Osteoblast (primary cell): ENCODE data around the gene STEAP3. TPM values are rescaled to one million over a fixed set of nuclear protein-coding genes. Genes with fewer than 3 reads are reported as not detected.

Source experiments
- DNase-seq: peaks from one replicate; pipeline ENCODE4 v3.0.0; 2011; ENCODE audit warnings: low spot score, mixed read lengths; ENCODE audit not compliant: insufficient read length; ENCODE audit errors: missing footprints
- H2AFZ ChIP-seq: 2 replicates; pipeline ENCODE4 v1.6.0; 2011; ENCODE audit warnings: mild to moderate bottlenecking, low read length
- H3K27ac ChIP-seq: 2 replicates; pipeline ENCODE4 v1.5.1; 2011; ENCODE audit warnings: mild to moderate bottlenecking, low read depth, low read length, moderate library complexity
- H3K27me3 ChIP-seq: 2 replicates; pipeline ENCODE4 v1.6.0; 2012; ENCODE audit warnings: mild to moderate bottlenecking, control low read depth, inconsistent platforms, low read length, moderate library complexity; ENCODE audit not compliant: insufficient read depth
- H3K36me3 ChIP-seq: 2 replicates; pipeline ENCODE4 v1.5.1; 2011; ENCODE audit warnings: mild to moderate bottlenecking, low read length, control low read depth, moderate library complexity; ENCODE audit not compliant: insufficient read depth
- H3K4me1 ChIP-seq: 2 replicates; pipeline ENCODE4 v1.5.1; 2011; ENCODE audit warnings: mild to moderate bottlenecking, low read length, control low read depth, moderate library complexity; ENCODE audit not compliant: insufficient read depth
- H3K4me2 ChIP-seq: 2 replicates; pipeline ENCODE4 v1.6.0; 2011; ENCODE audit warnings: mild to moderate bottlenecking, low read length; ENCODE audit not compliant: insufficient read depth
- H3K4me3 ChIP-seq: fragments of 200-600 bp; sonication (generic); 3 replicates; pipeline ENCODE4 v1.5.1; 2012; ENCODE audit warnings: mild to moderate bottlenecking, low read length, inconsistent platforms; ENCODE audit not compliant: insufficient read depth
- H3K79me2 ChIP-seq: 2 replicates; pipeline ENCODE4 v1.6.0; 2012; ENCODE audit warnings: mild to moderate bottlenecking, low read length, control low read depth, inconsistent platforms; ENCODE audit not compliant: insufficient read depth
- H3K9me3 ChIP-seq: 2 replicates; pipeline ENCODE4 v1.5.1; 2011; ENCODE audit warnings: low read depth, low read length, control low read depth
- H4K20me1 ChIP-seq: 2 replicates; pipeline ENCODE4 v1.6.0; 2012; ENCODE audit warnings: mild to moderate bottlenecking, low read length, control low read depth; ENCODE audit not compliant: insufficient read depth
- total RNA-seq: library from RNA; depleted of rRNA; stranded (reverse); fragments of >200 nt; gene quantifications from 2 replicates; pipeline ENCODE4 v1.2.3, GENCODE V29; 2012
- TF ChIP-seq, protein P1 (sequence below): IDR thresholded peaks from 2 replicates; pipeline ENCODE4 v1.5.1; 2011; ENCODE audit warnings: mild to moderate bottlenecking, low read depth, low read length, moderate library complexity; ENCODE audit errors: extremely low read depth

STEAP3 gene
- total RNA-seq, 1 donor: 40.9 TPM

DNA sequence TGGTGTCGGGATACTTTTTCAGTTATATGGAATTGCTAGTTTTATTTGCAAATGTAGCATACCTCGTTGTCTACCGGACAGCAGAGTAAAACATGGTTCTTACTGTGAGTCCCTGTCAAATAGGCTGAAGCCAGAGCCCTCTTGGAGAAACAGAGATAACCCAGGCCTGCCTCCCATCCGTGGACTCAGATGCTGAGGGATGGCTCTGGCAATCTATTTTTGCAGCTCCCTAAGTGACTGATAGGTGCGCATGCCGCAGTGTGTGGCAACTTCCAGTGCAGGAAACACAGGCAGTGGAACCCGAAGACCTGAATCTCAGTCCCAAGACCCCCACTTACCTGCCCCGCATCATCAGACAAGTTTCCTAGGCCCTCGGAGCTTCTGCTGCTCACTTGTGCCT lies 33.6 kb downstream of the STEAP3 start:
- DNase-seq: no peak
- Histone ChIP-seq H3K9me3 (no peaks in the 10 kb centered on the region), H2AFZ (no peak overlapping the region), H3K4me2 (no peak overlapping the region), H3K36me3 (peaks cover 3% of the 10 kb centered on the region), H3K4me3 (no peak overlapping the region), H3K27me3 (no peaks in the 10 kb centered on the region), H3K79me2 (peaks cover 9% of the 10 kb centered on the region), H4K20me1 (no peaks in the 10 kb centered on the region), H3K27ac (no peak overlapping the region), H3K4me1 (peaks cover 58% of the 10 kb centered on the region)
- TF ChIP-seq, protein P1, sequence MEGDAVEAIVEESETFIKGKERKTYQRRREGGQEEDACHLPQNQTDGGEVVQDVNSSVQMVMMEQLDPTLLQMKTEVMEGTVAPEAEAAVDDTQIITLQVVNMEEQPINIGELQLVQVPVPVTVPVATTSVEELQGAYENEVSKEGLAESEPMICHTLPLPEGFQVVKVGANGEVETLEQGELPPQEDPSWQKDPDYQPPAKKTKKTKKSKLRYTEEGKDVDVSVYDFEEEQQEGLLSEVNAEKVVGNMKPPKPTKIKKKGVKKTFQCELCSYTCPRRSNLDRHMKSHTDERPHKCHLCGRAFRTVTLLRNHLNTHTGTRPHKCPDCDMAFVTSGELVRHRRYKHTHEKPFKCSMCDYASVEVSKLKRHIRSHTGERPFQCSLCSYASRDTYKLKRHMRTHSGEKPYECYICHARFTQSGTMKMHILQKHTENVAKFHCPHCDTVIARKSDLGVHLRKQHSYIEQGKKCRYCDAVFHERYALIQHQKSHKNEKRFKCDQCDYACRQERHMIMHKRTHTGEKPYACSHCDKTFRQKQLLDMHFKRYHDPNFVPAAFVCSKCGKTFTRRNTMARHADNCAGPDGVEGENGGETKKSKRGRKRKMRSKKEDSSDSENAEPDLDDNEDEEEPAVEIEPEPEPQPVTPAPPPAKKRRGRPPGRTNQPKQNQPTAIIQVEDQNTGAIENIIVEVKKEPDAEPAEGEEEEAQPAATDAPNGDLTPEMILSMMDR: no peak

DNA sequence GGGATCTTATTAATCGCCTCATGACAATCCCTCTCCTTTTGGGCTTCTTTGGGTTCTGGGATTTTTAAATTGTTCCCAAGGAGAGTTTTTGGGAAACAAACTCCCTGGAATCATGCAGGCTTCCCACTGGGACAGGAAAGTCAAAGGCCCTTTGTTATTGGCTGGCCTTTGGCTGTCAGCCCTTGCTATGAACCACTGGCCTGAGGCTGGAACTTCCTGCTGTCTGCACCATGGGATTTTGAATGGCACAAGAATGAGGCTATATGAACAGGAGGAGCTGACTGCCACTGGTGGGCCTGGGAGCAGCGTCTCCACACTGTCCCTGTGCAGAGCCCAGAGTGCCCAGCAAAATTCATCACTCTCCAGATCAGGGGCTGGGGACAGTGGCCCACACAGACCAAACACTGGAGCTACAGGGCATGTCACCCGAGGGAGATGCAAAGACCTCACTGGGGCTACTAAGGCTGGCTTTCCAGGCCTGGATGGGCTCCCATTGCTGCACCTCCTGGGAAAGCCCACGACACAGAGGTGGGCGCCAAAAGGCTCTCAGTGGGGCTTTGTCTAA lies 35.7 kb downstream of the STEAP3 start:
- Histone ChIP-seq H3K4me3 (no peak overlapping the region), H3K4me1 (peaks cover 40% of the 10 kb centered on the region), H3K27me3 (no peaks in the 10 kb centered on the region), H3K79me2 (peaks cover 3% of the 10 kb centered on the region), H4K20me1 (no peaks in the 10 kb centered on the region), H3K27ac (no peak overlapping the region), H3K9me3 (no peaks in the 10 kb centered on the region), H3K4me2 (no peak overlapping the region), H3K36me3 (peaks cover 3% of the 10 kb centered on the region), H2AFZ (peak overlapping the region; percentile 17)
- peak; percentile 42 for DNase-seq
- TF ChIP-seq, protein P1: no peak

GRCh38 chr2:119260646-119261492 lies 37.2 kb downstream of the STEAP3 start:
- Histone ChIP-seq H3K36me3 (peaks cover 3% of the 10 kb centered on the region), H3K27ac (peak overlapping the region; percentile 46), H3K4me1 (peaks cover 31% of the 10 kb centered on the region), H3K79me2 (no peaks in the 10 kb centered on the region), H3K4me3 (no peak overlapping the region), H4K20me1 (no peaks in the 10 kb centered on the region), H3K27me3 (no peaks in the 10 kb centered on the region), H3K9me3 (no peaks in the 10 kb centered on the region), H3K4me2 (peak overlapping the region; percentile 27), H2AFZ (peak overlapping the region; percentile 9)
- DNase-seq: peak; percentile 52
- TF ChIP-seq, protein P1: no peak

DNA sequence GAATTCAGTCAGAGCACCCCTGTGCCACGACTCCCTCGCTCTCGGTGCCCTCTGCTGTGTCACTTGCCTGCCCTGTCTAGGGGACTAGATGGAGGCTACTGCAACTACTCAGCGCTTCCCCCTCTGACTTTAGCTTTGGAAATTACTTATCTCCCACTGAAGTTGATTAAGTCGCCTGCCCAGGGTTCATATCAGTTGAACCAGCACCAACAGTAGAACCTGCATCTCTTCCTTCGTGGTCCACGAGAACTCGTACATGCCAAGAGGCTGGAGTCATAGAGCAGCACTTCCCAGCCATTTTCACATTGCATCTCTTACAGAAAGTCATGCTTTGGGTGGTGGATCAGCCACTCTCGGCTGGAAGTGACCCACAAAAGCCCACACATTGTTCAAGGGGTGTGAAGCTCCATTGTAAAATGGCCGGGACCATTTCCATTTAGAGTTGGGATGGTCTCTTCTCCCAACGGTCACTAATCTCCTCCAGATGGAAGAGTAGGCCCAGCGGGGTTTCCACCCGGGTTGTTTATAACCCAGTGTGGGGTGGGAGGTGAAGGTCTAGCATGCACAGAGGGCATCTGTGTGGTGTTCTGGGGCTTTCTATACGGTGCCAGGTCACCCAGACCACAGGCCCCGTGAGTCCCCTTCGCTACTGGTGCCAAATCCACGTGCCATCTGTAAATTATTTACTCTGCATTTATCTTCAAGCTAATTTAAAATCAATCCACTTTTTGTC lies 38.0 kb downstream of the STEAP3 start:
- Histone ChIP-seq H3K27me3 (no peaks in the 10 kb centered on the region), H2AFZ (no peak overlapping the region), H3K4me1 (peaks cover 23% of the 10 kb centered on the region), H3K4me3 (no peak overlapping the region), H4K20me1 (no peaks in the 10 kb centered on the region), H3K4me2 (peak overlapping the region; percentile 27), H3K27ac (no peak overlapping the region), H3K9me3 (no peaks in the 10 kb centered on the region), H3K79me2 (no peaks in the 10 kb centered on the region), H3K36me3 (peaks cover 3% of the 10 kb centered on the region)
- TF ChIP-seq, protein P1: no peak
- DNase-seq: peak; percentile 73
